SIG-M5 treated with dmso at 0.1 percent for 504 hours (cell line): Measurements from ENCODE around the gene ERAP2.
"Not testable (repeated sequence)": the region's sequence is repeated elsewhere in the genome, so short reads cannot be mapped to it uniquely, and the experiment has no call there.

Source experiments
- DNase-seq: peaks from one replicate; lab custom pipeline; 2025; ENCODE audit not compliant: unreplicated experiment; lab: John Stamatoyannopoulos, UW

Gene ERAP2

DNA sequence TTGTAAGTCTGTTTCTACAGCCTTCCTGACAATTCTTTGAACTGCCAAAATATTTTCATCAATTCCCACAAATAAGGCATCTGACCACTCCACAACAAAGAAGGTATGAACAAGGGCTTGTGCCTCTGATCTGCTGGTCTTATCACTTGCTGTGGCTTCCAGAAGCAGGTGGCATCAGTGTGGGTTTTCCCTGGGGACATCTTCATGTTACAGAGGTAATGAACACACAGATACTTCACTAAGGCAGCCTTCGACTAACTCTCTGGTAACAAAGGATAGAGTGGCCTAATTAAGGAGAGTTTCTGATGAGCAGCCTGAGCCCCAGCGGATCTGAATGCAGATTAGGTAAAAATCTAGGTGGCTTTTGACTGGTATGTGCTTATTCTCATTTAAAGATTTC lies 15.2 kb upstream of the ERAP2 start:
- no peak for DNase-seq

DNA sequence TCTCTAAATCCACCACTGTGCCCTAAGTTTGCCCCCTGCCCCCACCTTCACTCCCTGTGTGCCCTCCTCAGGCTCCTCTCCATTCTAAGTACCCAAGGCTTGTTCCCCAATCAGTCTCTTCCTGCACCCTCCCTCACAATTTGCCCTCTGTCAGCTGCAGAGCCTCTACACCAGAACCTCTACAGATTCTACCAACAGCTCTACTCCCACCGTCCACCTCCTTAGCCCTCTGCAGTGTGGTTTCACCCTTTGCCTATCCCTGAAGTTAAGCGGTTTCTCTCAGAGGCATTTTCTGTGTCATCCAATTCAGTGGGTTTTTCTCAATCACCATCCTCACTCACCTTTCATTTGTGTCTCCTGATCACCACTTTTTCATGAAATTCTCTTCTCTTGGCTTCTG lies 13.2 kb upstream of the ERAP2 start:
- DNase-seq: no peak

GRCh38 chr5:96863949-96864584 lies 12.2 kb upstream of the ERAP2 start:
- no peak for DNase-seq

GRCh38 chr5:96864922-96865530 lies 11.3 kb upstream of the ERAP2 start:
- DNase-seq: no peak

GRCh38 chr5:96868603-96869371 lies 7.5 kb upstream of the ERAP2 start:
- DNase-seq: peak; percentile 82

GRCh38 chr5:96869372-96869641 lies 7.0 kb upstream of the ERAP2 start:
- DNase-seq: no peak

DNA sequence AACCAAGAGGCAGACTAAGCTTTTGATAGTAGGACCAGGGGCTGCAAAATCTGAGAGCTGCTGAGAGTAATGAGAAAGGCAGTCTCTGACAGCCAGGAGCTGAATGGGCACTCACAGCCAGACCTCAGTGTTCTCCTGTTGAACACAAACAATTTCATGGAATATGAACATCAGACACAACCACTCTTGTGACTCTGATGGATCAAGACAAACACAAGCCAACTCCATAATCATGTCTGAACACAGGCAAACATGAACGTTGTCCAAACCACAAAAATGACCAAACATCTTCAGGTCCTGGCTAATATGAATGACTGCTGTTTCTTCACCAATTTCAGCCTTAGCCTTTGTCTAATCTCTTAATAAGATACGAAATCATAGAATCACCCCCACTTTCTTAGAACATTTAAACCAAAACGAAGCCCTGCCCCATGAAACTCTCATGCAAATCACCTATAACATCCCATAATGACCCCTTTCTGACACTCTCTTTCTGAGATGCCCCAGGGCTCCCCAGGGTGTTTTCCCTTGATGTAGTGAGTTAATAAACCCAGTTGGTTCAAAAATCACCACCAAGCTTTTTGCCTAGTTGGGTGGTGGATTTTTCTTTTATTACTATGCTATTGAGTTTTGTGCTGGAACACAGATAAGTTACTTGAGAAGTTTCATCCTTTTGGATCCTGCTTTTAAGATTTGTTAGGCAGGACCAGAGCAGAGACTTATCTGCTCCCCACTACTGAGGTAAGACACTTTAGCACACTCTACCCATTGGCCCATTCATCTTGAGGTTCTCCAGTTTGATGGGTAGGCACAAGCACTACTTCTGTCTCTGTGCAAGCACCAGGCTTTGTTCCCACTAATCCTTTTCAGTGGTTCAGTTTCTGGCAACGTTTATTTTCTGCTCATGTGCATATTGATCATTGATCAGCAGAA lies 5.9 kb upstream of the ERAP2 start:
- no peak for DNase-seq

DNA sequence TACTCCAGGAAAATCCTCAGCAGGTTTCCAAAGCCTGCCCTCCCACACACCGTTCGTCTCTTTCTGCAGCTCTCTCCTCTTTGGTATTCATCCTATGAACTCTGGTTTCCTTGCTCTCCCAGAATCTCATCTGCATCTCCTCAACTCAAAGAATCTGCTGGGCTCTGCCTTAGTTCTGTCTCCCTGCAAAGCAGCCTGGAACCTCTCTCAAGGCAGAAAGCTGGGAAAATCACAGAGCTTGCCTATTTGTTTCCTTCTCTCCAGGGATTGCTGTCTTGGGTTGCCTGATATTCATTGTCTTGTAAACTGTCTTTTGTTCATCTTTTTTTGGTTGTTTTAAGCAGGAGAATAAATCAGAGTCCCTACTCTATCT lies 5.3 kb upstream of the ERAP2 start:
- DNase-seq: no peak

DNA sequence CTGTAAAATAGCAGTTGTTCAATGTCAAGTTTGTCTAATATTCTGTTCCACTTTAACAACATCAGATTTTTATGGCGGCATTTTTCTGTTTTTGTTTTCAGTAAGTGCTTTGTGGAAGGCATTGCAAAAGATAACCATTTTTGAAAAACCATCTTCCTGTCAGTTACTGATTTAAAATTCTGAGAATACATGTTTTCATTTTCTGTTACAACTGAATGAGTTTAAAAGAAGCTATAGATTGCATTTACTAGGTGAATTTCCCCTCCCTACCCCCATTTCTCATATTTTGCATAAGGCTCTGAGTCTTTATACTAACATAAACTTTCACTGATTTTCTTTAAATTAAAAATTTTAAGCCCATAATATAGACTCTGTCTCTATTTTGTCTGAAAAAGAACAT lies 4.6 kb upstream of the ERAP2 start:
- no peak for DNase-seq

GRCh38 chr5:96873449-96873848 lies 2.9 kb upstream of the ERAP2 start:
- DNase-seq: no peak

GRCh38 chr5:96874631-96875030 lies 1.7 kb upstream of the ERAP2 start:
- DNase-seq: no peak

DNA sequence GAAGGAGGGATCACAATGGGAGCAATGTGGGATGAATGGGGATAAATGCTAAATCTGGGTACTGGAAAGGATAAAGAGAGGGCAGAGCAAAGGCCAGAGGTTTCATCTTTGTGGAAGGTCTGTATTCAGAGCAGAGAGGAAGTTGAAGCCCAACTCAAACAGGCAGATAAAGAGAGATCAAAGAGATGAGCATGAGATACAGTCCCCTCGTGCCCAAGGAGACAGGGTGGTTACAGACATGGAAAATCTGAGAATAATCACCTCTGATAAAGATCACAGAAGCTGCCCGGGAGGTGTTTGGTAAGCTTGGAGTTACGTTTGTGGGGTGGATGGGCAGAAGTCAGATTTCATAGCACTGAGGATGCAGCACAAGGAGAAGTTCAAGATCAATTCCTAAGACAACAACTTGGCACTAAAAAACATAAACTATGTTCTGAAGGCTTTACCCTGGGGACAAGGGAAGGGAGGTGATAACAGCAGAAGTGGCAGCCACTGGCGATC lies 459 bp upstream of the ERAP2 start:
- DNase-seq: no peak

- not testable (repeated sequence) for DNase-seq
Observed at GRCh38 chr5:96876977-96877469, 723 bp downstream of the ERAP2 start.

- DNase-seq: no peak
Observed at GRCh38 chr5:96879665-96880064, 3.4 kb downstream of the ERAP2 start.

DNA sequence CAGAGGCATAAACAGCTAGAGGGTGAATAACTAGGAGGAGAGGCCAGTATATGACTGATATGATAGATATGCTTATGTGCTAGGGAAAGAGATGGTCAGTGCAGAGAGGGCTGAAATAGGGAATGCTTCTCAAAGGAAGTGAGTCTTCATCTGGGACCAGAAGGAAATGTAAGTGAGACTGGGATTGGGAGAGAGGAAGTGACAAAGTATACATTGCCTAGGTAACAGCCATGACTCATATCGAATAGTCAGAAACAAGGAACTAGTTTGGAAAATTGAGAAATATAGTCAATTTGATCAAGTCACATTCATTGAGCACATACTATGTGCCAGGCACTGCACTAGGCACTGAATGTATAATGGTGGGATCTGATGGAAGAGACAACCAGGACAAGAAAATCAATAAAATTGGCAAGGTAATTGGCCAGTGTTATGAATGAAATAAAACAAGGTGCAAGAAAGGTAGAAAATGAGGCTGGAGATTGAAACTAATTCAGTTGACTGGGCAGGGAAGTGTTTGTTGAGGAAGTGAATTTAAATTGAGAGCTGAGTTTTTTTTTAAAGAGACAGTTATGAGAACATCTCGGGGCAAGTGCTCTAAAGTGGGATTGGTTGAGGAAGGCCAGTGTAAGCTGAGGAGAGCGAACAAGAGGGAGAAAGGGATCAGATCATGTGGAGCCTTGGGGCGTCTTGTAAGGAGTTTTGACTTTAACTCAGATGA lies 4.3 kb downstream of the ERAP2 start:
- peak; percentile 76 for DNase-seq

GRCh38 chr5:96881511-96882115 lies 5.3 kb downstream of the ERAP2 start:
- no peak for DNase-seq

GRCh38 chr5:96883871-96884270 lies 7.6 kb downstream of the ERAP2 start:
- DNase-seq: no peak

- DNase-seq: no peak
Observed at GRCh38 chr5:96884995-96885394, 8.7 kb downstream of the ERAP2 start.

DNA sequence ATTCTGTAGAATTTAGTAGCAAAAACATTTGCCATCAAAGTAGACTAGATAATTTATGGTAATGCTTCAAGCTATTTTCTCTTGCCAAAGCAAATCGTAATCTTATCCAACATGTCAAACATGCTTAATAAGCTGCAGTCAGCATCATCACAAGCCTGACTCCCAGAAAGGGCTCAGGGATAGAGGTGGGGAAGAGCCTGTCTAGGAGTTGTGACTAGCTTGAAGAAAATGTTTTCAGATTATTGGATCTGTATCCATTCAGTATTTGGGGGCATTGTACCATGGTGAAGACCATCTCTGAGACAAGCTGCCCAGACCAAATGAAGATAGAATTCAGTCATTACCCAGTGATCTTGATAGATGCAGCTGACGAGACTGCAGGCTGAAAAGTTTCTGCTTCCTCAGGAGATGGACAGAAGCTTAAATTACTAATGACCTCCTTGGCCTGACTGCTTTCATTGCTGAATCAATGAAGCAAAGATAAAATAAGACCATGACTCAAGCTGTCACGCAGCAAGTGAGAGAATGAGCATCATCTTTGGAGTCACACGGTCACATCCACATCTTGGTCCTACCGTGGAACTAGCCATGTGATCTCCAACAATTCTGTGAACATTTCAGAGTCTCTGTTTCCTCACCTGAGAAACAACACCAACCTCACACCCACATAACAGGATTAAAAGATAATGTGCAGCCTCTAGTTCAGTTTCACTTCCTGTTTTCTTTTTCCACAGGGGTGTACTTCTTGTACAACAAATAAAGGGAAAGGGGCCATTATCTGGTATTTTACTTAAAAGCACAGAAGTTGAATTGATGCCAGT lies 9.4 kb downstream of the ERAP2 start:
- DNase-seq: peak; percentile 61
